Measurements from ENCODE around the gene SLFN11.
"Not testable (repeated sequence)": the region's sequence is repeated elsewhere in the genome, so short reads cannot be mapped to it uniquely, and the experiment has no call there.

DNA sequence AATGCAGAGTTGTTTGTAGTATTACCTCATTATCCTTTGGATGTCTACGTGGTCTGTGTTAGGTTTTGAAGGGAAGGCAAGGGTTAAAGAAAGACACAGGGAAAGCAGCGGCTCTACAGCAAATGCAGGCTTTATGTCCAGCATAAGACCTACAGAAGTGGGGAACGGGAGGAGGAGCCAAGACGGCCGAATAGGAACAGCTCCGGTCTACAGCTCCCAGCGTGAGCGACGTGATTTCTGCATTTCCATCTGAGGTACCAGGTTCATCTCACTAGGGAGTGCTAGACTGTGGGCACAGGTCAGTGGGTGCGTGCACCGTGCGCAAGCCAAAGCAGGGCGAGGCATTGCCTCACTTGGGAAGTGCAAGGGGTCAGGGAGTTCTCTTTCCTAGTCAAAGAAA lies 20.4 kb upstream of the SLFN11 start:
- TF ChIP-seq POLR2A (IDR thresholded peaks at IDR 0.05; ENCODE audit: control extremely low read depth in 1 of 2, low read depth in 2 of 2, low read length in 2 of 2); SIN3A (conservative IDR thresholded peaks at IDR 0.05 in 1 of 2, IDR thresholded peaks at IDR 0.05 in 1 of 2; ENCODE audit: low read depth in 1 of 2, low read length in 2 of 2); SRF (IDR thresholded peaks at IDR 0.05; ENCODE audit: low read depth, low read length); EZH2 (IDR thresholded peaks at IDR 0.05; ENCODE audit: low read depth, low read length, severe bottlenecking); CHD1 (IDR thresholded peaks at IDR 0.05; ENCODE audit: low read depth, low read length); JUND (IDR thresholded peaks at IDR 0.05; ENCODE audit: low read length); RXRA (IDR thresholded peaks at IDR 0.05; ENCODE audit: insufficient read depth, low read depth, low read length); NRF1 (IDR thresholded peaks at IDR 0.05; ENCODE audit: low read depth, low read length); POLR2AphosphoS5 (IDR thresholded peaks at IDR 0.05; ENCODE audit: low read depth, low read length); TBP (IDR thresholded peaks at IDR 0.05; ENCODE audit: low read depth, low read length); TAF1 (IDR thresholded peaks at IDR 0.05; ENCODE audit: low read depth, low read length); RFX5 (IDR thresholded peaks at IDR 0.05; ENCODE audit: borderline replicate concordance, low read depth, low read length); MAFK (IDR thresholded peaks at IDR 0.05; ENCODE audit: low read depth, low read length): not testable (repeated sequence)
- TF ChIP-seq, protein P1, sequence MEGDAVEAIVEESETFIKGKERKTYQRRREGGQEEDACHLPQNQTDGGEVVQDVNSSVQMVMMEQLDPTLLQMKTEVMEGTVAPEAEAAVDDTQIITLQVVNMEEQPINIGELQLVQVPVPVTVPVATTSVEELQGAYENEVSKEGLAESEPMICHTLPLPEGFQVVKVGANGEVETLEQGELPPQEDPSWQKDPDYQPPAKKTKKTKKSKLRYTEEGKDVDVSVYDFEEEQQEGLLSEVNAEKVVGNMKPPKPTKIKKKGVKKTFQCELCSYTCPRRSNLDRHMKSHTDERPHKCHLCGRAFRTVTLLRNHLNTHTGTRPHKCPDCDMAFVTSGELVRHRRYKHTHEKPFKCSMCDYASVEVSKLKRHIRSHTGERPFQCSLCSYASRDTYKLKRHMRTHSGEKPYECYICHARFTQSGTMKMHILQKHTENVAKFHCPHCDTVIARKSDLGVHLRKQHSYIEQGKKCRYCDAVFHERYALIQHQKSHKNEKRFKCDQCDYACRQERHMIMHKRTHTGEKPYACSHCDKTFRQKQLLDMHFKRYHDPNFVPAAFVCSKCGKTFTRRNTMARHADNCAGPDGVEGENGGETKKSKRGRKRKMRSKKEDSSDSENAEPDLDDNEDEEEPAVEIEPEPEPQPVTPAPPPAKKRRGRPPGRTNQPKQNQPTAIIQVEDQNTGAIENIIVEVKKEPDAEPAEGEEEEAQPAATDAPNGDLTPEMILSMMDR (IDR thresholded peaks at IDR 0.05; ENCODE audit: control extremely low read depth in 1 of 3, insufficient read depth in 1 of 3, low read depth in 1 of 3, low read length in 3 of 3): not testable (repeated sequence)

Data from H1 (cell line).